ENCODE results near the gene SLC29A3. TPM values are rescaled to one million over a fixed set of nuclear protein-coding genes. Genes with fewer than 3 reads are reported as not detected.
"Not testable (repeated sequence)": the region's sequence is repeated elsewhere in the genome, so short reads cannot be mapped to it uniquely, and the experiment has no call there.

The SLC29A3 gene
- 7.7 TPM for polyA plus RNA-seq (2012; ENCODE audit: insufficient read depth, insufficient read length, low read depth)

GRCh38 chr10:71319042-71319799 is at the start of gene SLC29A3:
TSS of gene SLC29A3 (plus strand) at chr10:71319259. CDS start at chr10:71319310, 51 bp downstream.
- Histone ChIP-seq H3K27me3 (no peaks in the 10 kb centered on the region), H3K4me1 (no peaks in the 10 kb centered on the region), H3K4me3 (ENCODE audit: low read depth, low read length) (peak within 1 kb of the TSS; percentile 87), H3K36me3 (no peaks in the 10 kb centered on the region), H3K9me3 (no peaks in the 10 kb centered on the region)
- peak; percentile 79 for TF ChIP-seq CTCF (IDR thresholded peaks at IDR 0.05; ENCODE audit: low read depth, low read length)
- peak; percentile 87 for DNase-seq

GRCh38 chr10:71269301-71270288 is 49.5 kb upstream of the SLC29A3 start:
- Histone ChIP-seq H3K36me3 (peaks cover 31% of the 10 kb centered on the region), H3K27me3 (no peaks in the 10 kb centered on the region), H3K4me1 (peaks cover 73% of the 10 kb centered on the region), H3K9me3 (no peaks in the 10 kb centered on the region), H3K4me3 (ENCODE audit: low read depth, low read length) (no peak overlapping the region)
- no peak; the same call in 1 of the 2 replicates for TF ChIP-seq CTCF (IDR thresholded peaks at IDR 0.05; ENCODE audit: low read depth, low read length)
- no peak for DNase-seq

GRCh38 chr10:71270301-71271220 is 48.5 kb upstream of the SLC29A3 start:
- Histone ChIP-seq H3K9me3 (no peaks in the 10 kb centered on the region), H3K4me3 (ENCODE audit: low read depth, low read length) (no peak overlapping the region), H3K27me3 (no peaks in the 10 kb centered on the region), H3K36me3 (peaks cover 36% of the 10 kb centered on the region), H3K4me1 (peaks cover 69% of the 10 kb centered on the region)
- DNase-seq, result peak; percentile 78
- TF ChIP-seq CTCF (IDR thresholded peaks at IDR 0.05; ENCODE audit: low read depth, low read length), result peak; percentile 82

- no peak for TF ChIP-seq CTCF (IDR thresholded peaks at IDR 0.05; ENCODE audit: low read depth, low read length)
- Histone ChIP-seq H3K36me3 (peaks cover 36% of the 10 kb centered on the region), H3K27me3 (no peaks in the 10 kb centered on the region), H3K9me3 (no peaks in the 10 kb centered on the region), H3K4me1 (peaks cover 66% of the 10 kb centered on the region), H3K4me3 (ENCODE audit: low read depth, low read length) (no peak overlapping the region)
- no peak for DNase-seq
Measured at GRCh38 chr10:71271662-71272055, 47.4 kb upstream of the SLC29A3 start.

- H3K9me3 ChIP-seq, result no peaks in the 10 kb centered on the region
- TF ChIP-seq CTCF (IDR thresholded peaks at IDR 0.05; ENCODE audit: low read depth, low read length), result no peak
- no peaks in the 10 kb centered on the region for H3K27me3 ChIP-seq
- peaks cover 66% of the 10 kb centered on the region for H3K4me1 ChIP-seq
- H3K36me3 ChIP-seq, result peaks cover 33% of the 10 kb centered on the region
- DNase-seq, result no peak
- H3K4me3 ChIP-seq (ENCODE audit: low read depth, low read length), result no peak overlapping the region
Measured at GRCh38 chr10:71272056-71272771, 46.8 kb upstream of the SLC29A3 start.

- H3K9me3 ChIP-seq; DNase-seq; H3K27me3 ChIP-seq; H3K4me3 ChIP-seq (ENCODE audit: low read depth, low read length): not testable (repeated sequence)
- peaks cover 66% of the 10 kb centered on the region for H3K4me1 ChIP-seq
- H3K36me3 ChIP-seq, result peaks cover 32% of the 10 kb centered on the region
Measured at GRCh38 chr10:71272974-71273373, 46.1 kb upstream of the SLC29A3 start.

All from BE2C (cell line).